Measurements from ENCODE around the gene AMHR2. TPM values are rescaled to one million over a fixed set of nuclear protein-coding genes. Genes with fewer than 3 reads are reported as not detected.
A peak's percentile ranks its signal among the peaks of the same experiment; 100 is the strongest.
"Not testable (repeated sequence)": the region's sequence is repeated elsewhere in the genome, so short reads cannot be mapped to it uniquely, and the experiment has no call there.

The AMHR2 gene
- total RNA-seq, 2 donors from 2014 or later, result not detected

DNA sequence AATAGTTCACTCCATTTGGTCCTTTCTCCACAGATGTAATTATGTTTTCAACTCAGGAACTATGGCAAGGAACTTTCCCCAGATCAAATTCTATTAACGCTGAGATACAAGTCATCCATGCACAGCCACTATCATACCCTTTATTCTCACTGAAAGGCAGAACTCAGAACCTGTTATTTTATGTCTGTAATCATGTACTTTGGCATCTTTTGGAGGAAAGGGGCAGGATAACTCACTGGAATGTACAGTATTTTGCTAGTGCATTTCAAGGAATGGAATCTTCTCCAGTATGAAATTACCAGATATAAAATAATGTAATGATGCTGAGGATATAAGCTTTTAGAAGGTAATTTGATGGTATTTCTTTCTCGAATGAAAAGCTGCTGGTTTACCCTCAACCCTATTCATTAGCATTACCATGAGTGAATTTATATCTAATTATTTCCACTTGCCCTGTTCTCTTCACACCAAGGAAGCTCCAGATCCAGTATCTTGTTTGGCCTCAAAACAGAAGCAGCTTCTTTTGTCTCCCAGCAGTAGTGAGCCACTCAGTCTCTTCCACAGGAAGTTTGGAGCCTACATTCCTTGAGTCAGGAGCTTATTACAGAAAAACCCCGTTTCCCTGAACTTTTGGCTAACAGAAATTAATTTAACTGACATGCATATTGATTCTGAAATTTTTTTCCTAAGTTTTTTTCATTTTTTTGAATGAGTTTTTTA, 10.0 kb upstream of the AMHR2 start:
- intact Hi-C loops (cut with DNase I, micrococcal nuclease), result no loop called here
- no peak for DNase-seq

DNA sequence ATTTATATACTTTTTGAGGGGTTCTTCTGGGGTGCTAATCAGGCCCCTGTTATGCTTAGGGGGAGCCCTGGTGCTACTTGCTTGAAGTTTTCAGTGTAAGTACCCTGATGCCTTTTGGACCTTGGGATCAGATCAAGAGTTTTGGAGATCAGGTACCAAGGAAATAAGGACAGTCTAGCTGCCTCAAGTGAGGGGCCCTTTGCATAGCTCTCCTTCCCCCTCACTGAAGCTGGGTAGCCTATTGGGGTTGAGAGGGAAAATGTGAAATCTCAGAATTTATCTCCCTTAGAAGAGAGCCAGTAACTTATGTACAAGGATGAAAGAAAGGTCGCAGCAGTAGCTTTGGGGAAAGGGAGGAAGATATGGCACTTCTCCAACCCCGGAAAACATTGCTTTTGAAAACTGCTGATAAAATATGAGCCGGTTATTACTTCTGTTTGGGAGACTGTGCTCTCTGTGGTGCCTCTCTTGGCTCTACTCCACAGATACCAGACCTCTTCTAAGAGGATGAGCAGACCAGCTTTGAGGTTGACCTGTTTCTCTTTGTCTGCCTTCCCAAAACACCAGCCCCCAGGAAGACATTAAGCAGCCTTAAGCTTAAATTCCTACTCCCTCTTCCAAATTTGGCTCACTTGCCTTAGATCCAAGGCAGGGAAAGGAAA, 8.8 kb upstream of the AMHR2 start:
- DNase-seq, result no peak
- no peak for ATAC-seq
- intact Hi-C loops (cut with DNase I, micrococcal nuclease), result no loop called here

More for the DNA sequence above, 10.0 kb upstream of the AMHR2 start:
- no peak for ATAC-seq

DNA sequence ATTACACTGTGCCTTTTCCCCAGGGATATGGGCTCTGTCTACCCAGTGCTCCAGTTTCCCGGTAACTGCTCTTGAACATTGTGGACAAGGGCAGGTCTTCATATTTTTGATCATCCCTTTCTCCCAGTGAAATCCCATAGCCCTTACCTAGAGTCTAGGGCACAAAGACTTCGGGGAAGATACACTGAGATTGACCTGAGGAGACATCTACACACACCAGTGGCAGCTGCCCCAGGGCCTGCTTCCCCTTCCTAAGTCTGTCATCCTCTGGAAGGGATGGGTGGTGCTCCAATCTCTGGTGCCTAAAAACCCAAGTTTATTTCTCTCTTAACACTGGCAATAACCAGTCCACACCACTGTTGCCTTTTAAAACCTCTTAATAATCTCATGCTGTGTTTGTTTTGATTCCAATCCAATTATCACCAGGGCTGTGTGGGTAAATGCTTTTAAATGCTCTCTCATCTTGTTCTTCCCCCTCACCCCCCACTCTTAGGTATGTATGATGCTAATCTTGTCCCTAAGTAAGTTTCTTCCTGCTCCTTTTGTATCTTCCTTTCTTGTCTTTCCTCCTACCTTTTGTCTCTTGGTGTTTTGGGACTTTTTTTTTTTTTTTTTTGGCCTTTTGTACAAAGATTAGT, 7.8 kb upstream of the AMHR2 start:
- intact Hi-C loops (cut with DNase I, micrococcal nuclease); ATAC-seq; DNase-seq: not testable (repeated sequence)

DNA sequence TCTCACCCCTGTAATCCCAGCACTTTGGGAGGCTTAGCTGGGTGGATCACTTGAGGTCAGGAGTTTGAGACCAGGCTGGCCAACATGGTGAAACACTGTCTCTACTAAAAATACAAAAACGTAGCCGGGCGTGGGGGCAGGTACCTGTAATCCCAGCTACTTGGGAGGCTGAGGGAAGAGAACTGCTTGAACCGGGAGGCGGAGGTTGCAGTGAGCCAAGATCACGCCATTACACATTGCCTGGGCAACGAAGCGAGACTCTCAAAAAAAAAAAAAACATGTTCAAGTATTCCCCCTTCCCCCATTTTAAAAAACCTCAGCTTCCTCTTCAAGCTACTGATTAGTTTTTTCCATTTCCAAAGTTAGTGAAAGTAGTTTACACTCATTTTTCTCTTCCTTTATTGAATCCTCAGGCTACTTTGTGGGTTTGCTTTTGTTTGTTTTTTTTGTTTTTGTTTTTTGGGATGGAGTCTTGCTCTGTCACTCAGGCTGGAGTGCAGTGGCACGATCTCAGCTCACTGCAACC, 6.3 kb upstream of the AMHR2 start:
- ATAC-seq; intact Hi-C loops (cut with DNase I, micrococcal nuclease); DNase-seq: not testable (repeated sequence)

DNA sequence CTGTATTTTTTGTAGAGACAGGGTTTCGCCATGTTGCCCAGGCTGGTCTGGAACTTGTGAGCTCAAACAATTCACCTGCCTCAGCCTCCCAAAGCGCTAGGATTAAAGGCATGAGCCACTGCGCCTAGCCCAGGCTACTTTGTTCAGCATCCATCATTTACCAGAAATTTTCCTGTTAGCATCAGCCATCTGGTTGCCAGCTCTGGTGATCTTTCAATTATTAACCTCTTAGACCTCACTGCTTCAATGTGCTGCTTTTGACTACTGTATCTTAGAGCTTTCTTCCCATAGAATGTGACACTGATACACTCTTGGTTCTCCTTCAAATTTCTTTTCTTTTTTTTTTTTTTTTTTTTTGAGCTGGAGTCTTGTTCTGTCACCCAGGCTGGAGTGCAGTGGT, 5.4 kb upstream of the AMHR2 start:
- ATAC-seq (no peak), DNase-seq (no peak)
- intact Hi-C loops (cut with DNase I, micrococcal nuclease), result no loop called here

DNA sequence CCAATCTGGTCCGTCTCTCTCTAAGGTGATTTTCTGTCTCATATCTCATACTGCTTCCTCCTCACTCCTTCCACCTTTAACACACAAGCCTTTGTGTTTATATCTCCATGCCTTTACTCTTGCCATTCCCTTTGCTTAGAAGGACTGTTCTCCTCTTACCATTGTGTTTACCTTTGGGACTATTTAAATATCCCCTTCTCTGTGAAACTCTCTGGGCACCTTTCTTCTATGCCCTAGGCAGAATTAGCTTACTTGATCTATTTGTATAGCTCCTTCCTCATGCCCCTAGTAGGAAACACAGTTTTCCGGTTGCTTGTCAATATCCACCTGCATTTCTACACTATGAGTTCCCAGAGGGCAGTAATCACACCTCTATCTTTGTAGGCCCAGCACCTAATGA, 3.9 kb upstream of the AMHR2 start:
- ATAC-seq, result peak; percentile 27
- intact Hi-C loops (cut with DNase I, micrococcal nuclease), result loop anchor here (2.0 to 5.0 kb wide), 2 partner anchors 67 kb away; no protein-coding TSS in a partner anchor
- no peak for DNase-seq

DNA sequence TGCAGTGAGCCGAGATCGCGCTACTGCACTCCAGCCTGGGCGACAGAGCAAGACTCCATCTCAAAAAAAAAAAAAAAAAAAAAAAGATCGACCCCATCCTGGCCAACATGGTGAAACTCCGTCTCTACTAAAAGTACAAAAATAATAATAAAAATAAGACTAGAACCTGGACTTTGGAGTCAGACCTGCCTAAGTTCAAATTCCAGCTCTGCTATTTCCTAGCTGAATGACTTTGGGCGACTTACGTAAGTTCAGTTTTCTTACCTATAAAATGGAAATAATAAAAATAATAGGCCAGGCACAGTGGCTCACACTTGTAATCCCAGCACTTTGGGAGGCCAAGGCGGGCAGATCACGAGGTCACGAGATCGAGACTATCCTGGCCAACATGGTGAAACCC, 1.4 kb upstream of the AMHR2 start:
- intact Hi-C loops (cut with DNase I, micrococcal nuclease), result loop anchor here in 1 of 2 donors (5.0 kb wide), 1 partner anchor 70 kb away; no protein-coding TSS in a partner anchor
- DNase-seq, result not testable (repeated sequence)
- ATAC-seq, result peak; percentile 24

DNA sequence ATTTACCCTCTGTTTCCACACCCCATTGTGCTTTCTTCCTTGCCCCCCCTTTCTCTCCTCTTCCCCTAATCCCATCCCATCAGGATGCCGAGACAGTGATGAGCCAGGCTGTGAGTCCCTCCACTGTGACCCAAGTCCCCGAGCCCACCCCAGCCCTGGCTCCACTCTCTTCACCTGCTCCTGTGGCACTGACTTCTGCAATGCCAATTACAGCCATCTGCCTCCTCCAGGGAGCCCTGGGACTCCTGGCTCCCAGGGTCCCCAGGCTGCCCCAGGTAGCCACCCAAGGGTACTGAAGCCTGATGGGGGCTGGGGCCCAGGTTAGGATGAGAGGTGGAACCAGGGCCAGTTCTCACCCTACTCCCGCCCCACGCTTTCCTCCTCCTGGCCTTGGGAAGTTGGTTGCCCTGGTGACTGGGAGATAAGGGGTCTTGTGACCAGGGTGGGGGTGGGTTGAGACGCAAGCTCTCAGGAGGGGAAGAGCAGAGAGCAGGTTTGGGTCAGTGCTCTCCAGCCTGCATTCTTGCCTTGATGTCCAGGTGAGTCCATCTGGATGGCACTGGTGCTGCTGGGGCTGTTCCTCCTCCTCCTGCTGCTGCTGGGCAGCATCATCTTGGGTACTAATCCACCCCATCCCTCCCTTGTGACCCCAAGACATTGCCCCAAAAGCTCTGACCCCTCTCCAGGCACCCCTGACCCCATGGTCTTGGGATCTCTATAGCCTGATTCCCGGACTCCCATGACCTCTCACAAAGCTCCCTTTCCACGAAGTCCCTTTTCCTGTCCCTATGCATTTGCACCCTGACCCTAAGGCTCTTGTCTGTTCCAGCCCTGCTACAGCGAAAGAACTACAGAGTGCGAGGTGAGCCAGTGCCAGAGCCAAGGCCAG, 1.2 kb downstream of the AMHR2 start:
- no peak for DNase-seq
- intact Hi-C loops (cut with DNase I, micrococcal nuclease), result loop anchor here in 1 of 2 donors (5.0 kb wide), 1 partner anchor 73 kb away; no protein-coding TSS in a partner anchor
- ATAC-seq, result no peak

DNA sequence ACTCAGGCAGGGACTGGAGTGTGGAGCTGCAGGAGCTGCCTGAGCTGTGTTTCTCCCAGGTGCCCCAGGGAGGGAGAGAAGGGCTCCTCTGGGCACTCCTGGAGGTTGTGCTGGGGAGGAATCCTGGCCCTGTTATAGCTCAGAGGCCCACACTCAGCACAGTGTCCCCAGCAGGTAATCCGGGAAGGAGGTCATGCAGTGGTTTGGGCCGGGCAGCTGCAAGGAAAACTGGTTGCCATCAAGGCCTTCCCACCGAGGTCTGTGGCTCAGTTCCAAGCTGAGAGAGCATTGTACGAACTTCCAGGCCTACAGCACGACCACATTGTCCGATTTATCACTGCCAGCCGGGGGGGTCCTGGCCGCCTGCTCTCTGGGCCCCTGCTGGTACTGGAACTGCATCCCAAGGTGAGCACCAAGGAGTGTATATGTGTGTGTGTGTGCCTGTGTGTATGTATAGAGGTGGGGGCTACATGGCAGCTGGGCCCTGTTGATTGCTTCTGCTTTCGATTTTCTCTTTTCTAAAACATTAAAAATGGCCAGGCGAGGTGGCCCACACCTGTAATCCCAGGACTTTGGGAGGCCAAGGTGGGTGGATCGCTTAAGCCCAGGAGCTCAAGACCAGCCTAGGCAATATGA, 2.0 kb downstream of the AMHR2 start:
- DNase-seq (no peak), ATAC-seq (no peak)
- intact Hi-C loops (cut with DNase I, micrococcal nuclease), result no loop called here

DNA sequence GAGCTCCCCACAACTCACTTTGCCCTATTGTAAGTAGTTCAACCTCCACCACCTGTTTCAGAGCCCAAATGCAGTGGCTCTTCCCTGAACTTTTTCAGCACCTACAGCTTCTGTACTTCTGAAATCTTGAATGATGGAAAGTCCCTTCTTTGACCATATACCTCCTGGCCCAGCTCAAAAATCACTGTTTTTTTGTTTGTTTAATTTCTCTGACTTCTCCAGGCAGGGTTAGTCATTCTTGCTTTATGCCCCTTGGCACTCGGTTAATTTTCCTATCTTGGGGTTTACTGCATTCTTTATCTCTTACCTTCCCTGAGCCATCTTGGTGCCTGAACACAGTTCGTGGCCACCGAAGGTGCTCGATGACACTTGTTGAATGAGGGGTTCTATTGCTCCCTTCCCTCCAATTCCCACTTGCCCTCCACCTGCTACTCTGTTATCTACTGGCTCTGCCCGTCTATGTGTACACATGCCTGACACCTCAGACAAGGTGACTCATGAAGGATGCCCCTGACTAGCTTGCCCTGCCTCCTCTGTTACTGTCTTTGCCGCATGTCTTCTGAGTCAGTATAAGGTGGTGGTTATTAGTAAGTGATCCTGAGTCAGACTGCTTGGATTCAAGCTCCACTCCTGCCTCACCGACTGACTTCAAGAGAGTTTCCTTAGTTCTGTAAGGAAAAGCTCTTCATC, 4.4 kb downstream of the AMHR2 start:
- no peak for DNase-seq
- peak; percentile 82 for ATAC-seq
- intact Hi-C loops (cut with DNase I, micrococcal nuclease), result no loop called here

DNA sequence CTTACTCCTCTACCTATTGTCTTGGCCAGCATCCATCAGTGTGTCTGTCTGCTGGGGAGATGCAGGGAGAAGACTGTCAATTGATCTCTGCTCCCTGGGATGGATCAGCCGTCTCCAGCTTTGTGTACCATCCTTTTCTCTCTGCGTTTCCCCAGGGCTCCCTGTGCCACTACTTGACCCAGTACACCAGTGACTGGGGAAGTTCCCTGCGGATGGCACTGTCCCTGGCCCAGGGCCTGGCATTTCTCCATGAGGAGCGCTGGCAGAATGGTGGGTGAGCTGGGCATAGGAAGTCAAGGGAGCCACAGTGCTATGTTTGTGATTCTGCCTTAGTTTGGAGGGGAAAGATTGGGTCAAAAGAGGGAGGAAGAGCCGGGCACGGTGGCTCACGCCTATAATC, 5.1 kb downstream of the AMHR2 start:
- DNase-seq (no peak), ATAC-seq (no peak)
- intact Hi-C loops (cut with DNase I, micrococcal nuclease), result no loop called here

DNA sequence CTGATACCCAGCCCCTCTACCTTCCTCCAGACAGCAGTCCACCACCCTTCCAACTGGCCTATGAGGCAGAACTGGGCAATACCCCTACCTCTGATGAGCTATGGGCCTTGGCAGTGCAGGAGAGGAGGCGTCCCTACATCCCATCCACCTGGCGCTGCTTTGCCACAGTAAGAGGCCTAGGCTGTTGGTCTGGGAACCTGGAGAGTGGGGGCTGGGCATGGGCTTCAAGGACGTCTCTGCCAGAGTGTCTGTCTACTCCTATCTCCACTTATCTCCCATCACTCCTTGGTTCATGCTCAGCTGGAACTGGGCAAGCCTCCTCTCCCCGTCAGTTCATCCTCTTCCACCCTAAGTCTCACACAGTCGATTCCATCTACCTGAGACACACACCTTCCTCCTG, 6.5 kb downstream of the AMHR2 start:
- intact Hi-C loops (cut with DNase I, micrococcal nuclease), result no loop called here
- ATAC-seq (no peak), DNase-seq (no peak)

DNA sequence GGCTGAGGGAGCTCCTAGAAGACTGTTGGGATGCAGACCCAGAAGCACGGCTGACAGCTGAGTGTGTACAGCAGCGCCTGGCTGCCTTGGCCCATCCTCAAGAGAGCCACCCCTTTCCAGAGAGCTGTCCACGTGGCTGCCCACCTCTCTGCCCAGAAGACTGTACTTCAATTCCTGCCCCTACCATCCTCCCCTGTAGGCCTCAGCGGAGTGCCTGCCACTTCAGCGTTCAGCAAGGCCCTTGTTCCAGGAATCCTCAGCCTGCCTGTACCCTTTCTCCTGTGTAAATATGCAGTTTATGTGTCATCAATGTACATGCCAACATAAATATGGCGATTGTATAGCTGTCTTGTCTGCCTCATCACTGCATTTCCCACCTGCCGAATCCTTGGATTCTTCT, 7.5 kb downstream of the AMHR2 start:
- intact Hi-C loops (cut with DNase I, micrococcal nuclease), result no loop called here
- DNase-seq, result no peak
- no peak for ATAC-seq

DNA sequence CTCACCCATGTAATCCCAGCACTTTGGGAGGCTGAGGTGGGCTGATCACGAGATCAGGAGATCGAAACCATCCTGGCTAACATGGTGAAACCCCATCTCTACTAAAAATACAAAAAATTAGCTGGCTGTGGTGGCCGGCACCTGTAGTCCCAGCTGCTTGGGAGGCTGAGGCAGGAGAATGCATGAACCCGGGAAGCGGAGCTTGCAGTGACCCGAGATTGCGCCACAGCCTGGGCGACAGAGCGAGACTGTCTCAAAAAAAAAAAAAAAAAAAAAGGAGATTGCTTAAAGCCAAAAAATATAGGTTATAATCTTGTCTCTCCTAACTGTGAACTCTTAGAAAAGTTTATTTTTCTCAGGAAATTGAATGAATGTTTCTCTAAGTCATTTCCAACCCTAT, 11.7 kb downstream of the AMHR2 start:
- DNase-seq; ATAC-seq; intact Hi-C loops (cut with DNase I, micrococcal nuclease): not testable (repeated sequence)

DNA sequence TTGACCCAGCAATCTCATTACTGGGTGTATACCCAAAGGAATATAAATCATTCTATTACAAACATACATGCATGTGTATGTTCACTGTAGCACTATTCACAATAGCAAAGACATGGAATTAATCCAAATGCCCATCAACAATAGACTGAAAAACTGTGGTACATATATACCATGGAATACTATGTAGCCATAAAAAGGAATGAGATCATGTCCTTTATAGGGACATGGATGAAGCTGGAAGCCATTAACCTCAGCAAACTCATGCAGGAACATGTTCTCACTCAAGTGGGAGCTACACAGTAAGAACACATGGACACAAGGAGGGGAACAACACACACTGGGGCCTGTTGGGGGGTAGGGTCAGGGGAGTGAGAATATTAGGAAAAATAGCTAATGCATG, 15.9 kb downstream of the AMHR2 start:
- DNase-seq; intact Hi-C loops (cut with DNase I, micrococcal nuclease); ATAC-seq: not testable (repeated sequence)

DNA sequence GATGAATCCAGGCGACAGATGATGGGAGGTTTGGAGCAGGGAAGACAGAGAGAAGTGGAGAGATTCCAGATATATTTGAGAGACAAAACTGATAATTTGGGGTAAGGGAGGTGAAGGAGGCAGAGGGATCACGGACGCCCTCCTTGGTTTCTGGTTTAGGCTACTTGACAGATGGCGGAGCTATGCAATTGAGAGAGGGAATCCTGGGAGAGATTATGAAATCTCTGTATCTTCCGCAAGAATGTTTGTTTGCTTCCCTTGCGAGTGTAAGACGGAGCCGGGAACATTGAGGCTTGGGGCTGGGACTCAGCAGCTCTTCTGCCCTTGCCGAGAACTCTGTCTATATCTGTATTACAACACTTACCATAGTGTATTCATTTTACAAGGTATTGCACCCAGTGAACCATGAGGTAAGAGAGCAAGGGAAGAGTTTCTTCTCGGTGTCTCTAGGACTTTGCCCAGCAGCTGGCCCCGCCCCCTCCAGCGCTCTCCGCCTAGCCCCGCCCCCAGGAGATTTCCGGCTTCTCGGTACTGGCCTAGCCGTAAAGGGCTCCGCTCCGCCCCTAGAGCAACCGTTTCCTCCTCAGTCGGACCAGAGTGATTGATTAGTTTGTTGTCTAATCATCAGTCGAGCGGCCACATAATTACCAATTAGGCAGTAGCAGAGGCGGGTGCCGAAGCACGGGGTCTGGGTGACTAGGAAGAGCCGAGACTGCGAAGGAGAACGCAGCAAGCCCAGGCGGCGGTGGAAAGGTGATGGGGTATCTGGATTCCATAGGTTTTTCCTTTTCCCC, 17.6 kb downstream of the AMHR2 start, which contains the start of gene PRR13:
PRR13 (plus strand) TSS at position 695 of the 794 bp plus-strand sequence. CDS start 981 bp downstream, outside the sequence.
- intact Hi-C loops (cut with DNase I, micrococcal nuclease), result no loop called here
- peak; percentile 99 to 100 for DNase-seq
- ATAC-seq, result peak; percentile 84

DNA sequence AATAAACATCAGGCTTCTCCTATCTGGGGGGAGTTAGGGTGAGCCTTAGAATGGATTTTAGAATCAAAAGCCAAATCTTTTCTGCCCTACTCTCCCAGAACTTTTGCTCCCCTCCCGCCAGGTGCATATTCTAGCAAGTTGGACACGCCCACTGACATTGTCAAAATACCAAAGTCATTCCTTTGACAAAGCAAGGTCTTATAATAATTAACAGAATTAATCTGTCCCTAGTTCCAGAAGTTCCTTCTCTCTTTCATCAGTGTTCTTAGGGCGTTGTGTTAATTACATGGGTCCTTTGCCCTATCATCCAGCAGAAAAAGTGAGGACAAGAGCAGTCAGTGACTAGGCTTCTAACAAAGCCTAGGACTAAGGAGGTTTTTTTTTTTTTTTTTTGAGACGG, 20.3 kb downstream of the AMHR2 start:
- intact Hi-C loops (cut with DNase I, micrococcal nuclease), result no loop called here
- ATAC-seq, result peak; percentile 4
- no peak for DNase-seq
